GM18909 (cell line): Measurements from ENCODE around the gene CSAD.

Source experiments
- ATAC-seq: cut with Tn5 transposase; IDR thresholded peaks from one replicate; pipeline ENCODE4 v1.9.1; 2021; ENCODE audit warnings: mild to moderate bottlenecking; ENCODE audit not compliant: unreplicated experiment, poor library complexity

The CSAD gene

DNA sequence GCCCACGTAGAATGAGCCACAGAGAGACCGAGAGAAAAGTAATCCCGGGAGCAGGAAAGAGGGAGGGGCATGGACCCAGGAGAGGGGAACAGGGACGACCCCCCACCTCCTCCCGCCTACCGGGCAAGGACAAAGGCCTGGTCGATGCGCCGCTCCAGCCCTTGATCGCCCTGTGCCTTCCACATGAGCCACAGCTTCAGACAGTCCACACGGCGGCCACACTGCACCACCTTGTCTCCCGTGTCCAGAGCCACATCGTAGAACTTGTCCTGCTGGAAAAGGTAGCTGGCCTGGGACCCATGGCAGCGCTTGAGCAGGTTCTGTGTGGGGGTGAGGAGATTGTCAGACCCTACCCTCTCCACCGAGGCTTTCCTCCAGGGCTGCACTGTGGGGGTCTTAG is 20.7 kb downstream of the CSAD start:
- no peak for ATAC-seq

DNA sequence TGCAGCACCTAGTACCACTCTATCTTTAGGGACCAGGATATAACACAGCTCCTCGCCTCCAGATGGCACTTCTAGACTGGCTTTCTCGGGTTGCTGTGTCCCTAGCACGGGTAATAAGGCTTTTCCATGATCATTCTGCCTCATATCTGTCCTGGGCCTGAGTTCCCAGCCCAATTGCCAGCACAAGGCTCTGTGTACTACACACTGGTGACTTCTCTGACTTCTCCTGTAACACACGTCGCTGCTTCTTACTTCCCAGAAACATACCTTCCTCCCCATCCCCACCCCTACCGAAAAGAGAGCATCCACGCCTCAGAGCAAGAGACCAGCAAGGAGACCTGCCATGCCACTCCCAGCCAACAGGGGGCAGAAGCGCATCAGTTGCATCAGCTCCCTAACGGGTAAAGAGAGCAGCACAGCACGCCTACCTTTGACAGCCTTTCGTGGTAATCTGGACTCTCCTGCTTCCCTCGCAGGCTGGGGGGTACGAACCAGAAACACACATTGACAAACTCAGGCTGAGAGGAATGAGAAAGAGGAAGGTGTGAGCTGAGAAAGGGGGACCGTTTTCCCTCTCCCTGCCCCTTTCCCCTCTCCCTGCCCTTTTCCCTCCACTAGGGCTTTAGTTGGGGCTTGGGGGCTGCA is 21.4 kb downstream of the CSAD start:
- peak; percentile 73 for ATAC-seq

GRCh38 chr12:53152390-53152789 is 28.3 kb downstream of the CSAD start:
- no peak for ATAC-seq

- no peak for ATAC-seq
Measured at GRCh38 chr12:53151039-53151438, 29.7 kb downstream of the CSAD start.

GRCh38 chr12:53147653-53148052 is 33.1 kb downstream of the CSAD start:
- ATAC-seq, result no peak

DNA sequence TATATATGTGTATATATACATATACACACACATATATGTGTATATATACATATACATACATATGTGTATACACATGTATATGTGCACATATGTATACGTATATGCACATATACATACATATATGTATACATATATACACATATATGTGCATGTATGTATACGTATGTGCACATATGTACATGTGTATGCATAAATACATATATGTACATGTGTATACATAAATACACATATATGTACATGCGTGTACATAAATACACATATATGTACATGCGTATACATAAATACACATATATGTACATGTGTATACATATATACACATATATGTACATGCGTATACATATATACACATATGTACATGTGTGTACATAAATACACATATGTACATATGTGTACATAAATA is 33.5 kb downstream of the CSAD start:
- no peak for ATAC-seq

DNA sequence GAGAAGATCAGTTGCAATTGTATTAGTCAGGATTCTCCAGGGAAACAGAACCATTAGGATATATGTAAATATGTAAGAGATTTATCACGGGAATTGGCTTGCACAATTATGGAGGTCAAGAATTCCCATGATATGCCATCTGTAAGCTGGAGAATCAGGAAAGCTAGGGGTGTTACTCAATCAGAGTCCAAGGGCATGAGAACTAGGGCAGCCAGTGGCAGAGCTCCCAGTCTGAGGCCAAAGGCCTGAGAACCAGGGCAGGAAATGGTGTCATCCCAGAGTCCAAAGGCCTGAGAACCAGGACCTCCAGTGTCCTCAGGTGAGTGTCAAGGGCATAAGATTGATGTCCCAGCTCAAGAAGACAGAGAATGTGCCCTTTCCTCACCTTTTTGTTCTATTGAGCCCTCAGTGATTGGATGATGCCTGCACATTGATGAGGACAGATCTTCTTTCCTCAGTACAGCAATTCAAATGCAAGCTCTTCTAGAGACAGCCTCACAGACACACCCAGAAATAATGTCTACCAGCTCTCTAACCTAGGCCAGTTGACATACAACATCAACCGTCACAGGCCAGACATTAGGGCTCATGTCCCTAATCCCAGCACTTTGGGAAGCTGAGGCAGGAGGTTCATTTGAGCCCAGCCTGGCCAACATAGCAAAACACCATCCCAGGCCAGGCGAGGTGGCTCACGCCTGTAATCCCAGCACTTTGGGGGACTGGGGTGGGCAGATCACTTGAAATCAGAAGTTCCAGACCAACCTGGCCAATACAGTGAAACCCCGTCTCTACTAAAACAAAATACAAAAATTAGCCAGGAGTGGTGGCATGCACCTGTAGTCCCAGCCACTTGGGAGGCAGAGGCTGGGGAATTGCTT is 35.1 kb downstream of the CSAD start:
- ATAC-seq, result no peak

DNA sequence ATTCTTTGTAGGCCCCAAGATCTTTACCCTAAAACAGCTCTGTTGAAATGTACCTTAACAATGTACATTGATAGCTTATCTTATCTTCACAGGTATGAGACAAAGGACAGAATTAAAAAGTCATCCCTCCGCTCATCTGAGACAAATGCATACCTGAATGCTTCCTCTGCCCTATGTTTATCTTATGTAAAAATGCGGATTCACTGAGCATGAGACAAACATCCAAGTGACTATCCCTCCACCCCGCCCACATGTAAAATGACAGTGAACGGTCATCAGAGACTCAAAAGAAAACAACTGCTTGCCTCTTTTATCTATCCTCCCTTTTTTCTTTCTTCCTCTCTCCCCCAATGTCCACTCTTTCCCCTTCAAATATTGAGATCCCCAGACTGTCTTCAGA is 37.4 kb downstream of the CSAD start:
- ATAC-seq, result no peak

DNA sequence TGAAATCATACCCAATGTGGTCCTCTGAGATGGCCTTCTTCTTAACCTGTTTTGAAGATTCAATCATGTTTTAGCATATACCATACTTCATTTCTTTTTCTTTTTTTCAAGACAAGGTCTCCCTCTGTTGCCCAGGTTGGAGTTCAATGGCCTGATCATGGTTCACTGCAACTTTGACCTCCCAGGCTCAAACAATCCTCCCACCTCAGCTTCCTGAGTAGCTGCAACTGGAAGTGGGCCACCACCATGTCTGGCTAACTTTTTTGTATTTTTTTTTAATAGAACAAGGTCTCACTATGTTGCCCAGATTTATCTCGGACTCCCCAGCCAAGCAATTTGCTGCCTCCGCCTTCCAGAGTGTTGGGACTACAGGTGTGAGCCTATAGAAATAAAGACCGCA is 47.0 kb downstream of the CSAD start:
- no peak for ATAC-seq

DNA sequence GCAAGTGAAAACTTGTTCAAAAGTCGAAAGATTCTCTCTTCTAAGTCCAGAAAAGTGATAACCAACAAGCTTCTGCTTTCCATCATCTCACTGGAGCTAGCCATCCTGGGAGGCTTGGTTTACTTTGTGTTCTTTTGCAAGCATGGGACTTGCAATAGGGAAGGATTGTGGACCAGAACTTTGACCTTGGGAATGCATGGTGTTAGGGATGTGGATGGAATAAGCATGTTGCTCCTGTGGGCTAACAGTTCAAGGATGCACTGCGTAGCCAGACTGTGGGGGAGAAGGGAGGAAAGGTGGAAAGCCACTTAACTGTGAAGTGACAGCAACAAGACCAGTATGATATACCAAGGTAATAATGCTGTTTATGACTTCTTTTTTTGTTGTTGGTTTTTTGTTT is 48.9 kb downstream of the CSAD start:
- ATAC-seq, result no peak

GRCh38 chr12:53128780-53129569 is 51.8 kb downstream of the CSAD start:
- no peak for ATAC-seq

GRCh38 chr12:53127169-53127568 is 53.6 kb downstream of the CSAD start:
- no peak for ATAC-seq

GRCh38 chr12:53124352-53124723 is 56.4 kb downstream of the CSAD start:
- no peak for ATAC-seq

DNA sequence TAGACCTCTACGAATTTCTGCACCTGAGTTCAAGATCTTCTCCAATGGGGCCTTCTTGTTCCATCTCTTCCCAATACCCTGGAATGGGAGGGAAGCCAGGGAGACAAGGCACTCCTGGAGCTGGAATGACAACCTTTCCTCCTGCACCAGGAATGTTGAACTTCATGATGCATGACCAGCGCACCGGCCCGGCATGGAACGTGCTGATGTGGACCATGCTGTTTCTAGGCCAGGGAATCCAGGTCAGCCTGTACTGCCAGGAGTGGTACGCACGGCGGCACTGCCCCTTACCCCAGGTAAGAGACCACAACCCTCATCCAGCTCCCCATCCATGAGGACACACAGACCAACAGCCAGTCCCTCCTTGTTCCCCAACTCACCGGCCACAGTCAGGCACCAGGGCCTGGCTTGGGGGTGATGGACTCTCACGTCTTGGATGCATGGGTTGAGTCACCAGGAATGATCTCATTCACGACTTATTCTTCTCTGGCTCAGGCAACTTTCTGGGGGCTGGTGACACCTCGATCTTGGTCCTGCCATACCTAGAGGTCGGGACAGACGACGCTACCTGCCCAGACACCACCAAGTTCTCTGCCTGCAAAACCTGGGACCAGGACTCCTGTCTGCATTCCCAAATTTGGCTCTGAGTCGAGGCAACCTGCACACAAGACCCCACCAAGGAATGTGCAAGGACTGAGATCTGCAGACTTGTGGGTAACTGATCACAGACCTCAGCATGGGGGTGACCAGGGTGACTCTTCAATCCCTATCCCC is 57.0 kb downstream of the CSAD start:
- ATAC-seq, result no peak

DNA sequence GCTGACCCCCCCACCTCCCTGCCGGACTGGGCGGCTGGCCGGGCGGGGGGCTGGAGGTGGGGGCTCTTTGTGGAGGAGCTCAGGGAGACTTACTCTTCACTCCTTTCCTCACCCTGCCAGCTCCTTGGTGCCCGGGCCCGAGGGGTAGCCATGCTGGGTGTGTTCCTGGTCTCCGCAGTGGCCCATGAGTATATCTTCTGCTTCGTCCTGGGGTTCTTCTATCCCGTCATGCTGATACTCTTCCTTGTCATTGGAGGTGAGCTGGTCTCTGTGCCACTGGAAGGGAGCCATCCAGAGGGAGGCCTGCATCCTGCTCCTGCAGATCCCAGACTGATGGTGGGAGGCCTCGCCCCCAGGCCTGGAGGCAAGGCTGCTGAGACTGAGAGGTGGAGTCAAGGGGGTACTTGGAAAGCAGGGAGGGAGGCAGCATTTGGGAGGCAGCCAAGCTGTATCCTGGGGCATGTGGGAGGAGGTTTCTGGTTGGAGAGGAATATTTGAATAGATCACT is 57.7 kb downstream of the CSAD start:
- ATAC-seq, result no peak

GRCh38 chr12:53120685-53121525 is 59.8 kb downstream of the CSAD start:
- ATAC-seq, result no peak

GRCh38 chr12:53118751-53119300 is 61.9 kb downstream of the CSAD start:
- ATAC-seq, result no peak

GRCh38 chr12:53115891-53116648 is 64.7 kb downstream of the CSAD start:
- no peak for ATAC-seq
